ENCODE data around the gene CERS6.

Gene CERS6

GRCh38 chr2:168801961-168802858 lies 346.1 kb downstream of the CERS6 start, which contains the start of gene NOSTRIN:
Gene NOSTRIN, plus strand, starts transcription at chr2:168802637. Its CDS starts 10 bp downstream, at chr2:168802647.
- no peak for DNase-seq (ENCODE audit: low read depth)

GRCh38 chr2:168802859-168803725 lies 347.0 kb downstream of the CERS6 start:
- no peak for DNase-seq (ENCODE audit: low read depth)

- DNase-seq (ENCODE audit: low read depth): no peak
These were observed 348.1 kb downstream of the CERS6 start for GRCh38 chr2:168804214-168804613.

- no peak for DNase-seq (ENCODE audit: low read depth)
These were observed 349.5 kb downstream of the CERS6 start for GRCh38 chr2:168805615-168806014.

GRCh38 chr2:168809537-168809936 lies 353.5 kb downstream of the CERS6 start:
- no peak for DNase-seq (ENCODE audit: low read depth)

- DNase-seq (ENCODE audit: low read depth): no peak
These were observed 354.2 kb downstream of the CERS6 start for GRCh38 chr2:168810235-168810634.

GRCh38 chr2:168811696-168812095 lies 355.6 kb downstream of the CERS6 start:
- DNase-seq (ENCODE audit: low read depth): no peak

- no peak for DNase-seq (ENCODE audit: low read depth)
These were observed 358.0 kb downstream of the CERS6 start for GRCh38 chr2:168814046-168814445.

- no peak for DNase-seq (ENCODE audit: low read depth)
These were observed 359.2 kb downstream of the CERS6 start for GRCh38 chr2:168814939-168815907.

- DNase-seq (ENCODE audit: low read depth): no peak
These were observed 360.3 kb downstream of the CERS6 start for GRCh38 chr2:168816369-168816768.

- DNase-seq (ENCODE audit: low read depth): no peak
These were observed 363.1 kb downstream of the CERS6 start for GRCh38 chr2:168819050-168819715.

- DNase-seq (ENCODE audit: low read depth): no peak
These were observed 363.9 kb downstream of the CERS6 start for GRCh38 chr2:168819829-168820489.

GRCh38 chr2:168821577-168821976 lies 365.5 kb downstream of the CERS6 start:
- DNase-seq (ENCODE audit: low read depth): no peak

- no peak for DNase-seq (ENCODE audit: low read depth)
These were observed 365.9 kb downstream of the CERS6 start for GRCh38 chr2:168821992-168822391.
